ENCODE results near the gene SMIM3.

The SMIM3 gene

GRCh38 chr5:150785950-150786349, 7.4 kb downstream of the SMIM3 start:
- no peak for DNase-seq (ENCODE audit: low read depth, low spot score)
- in situ Hi-C loops (cut with HindIII; ENCODE audit: low sequenced_read_pairs): no loop called here
- H3K4me3 ChIP-seq (ENCODE audit: low read depth, low read length): no peak overlapping the region
- no peak for TF ChIP-seq CTCF (IDR thresholded peaks at IDR 0.05; ENCODE audit: low read depth, low read length)

GRCh38 chr5:150786876-150787275, 8.3 kb downstream of the SMIM3 start:
- in situ Hi-C loops (cut with HindIII; ENCODE audit: low sequenced_read_pairs): no loop called here
- DNase-seq (ENCODE audit: low read depth, low spot score): no peak
- TF ChIP-seq CTCF (IDR thresholded peaks at IDR 0.05; ENCODE audit: low read depth, low read length): no peak
- H3K4me3 ChIP-seq (ENCODE audit: low read depth, low read length): no peak overlapping the region

GRCh38 chr5:150787656-150788055, 9.1 kb downstream of the SMIM3 start:
- no peak overlapping the region for H3K4me3 ChIP-seq (ENCODE audit: low read depth, low read length)
- no peak for TF ChIP-seq CTCF (IDR thresholded peaks at IDR 0.05; ENCODE audit: low read depth, low read length)
- no peak for DNase-seq (ENCODE audit: low read depth, low spot score)
- in situ Hi-C loops (cut with HindIII; ENCODE audit: low sequenced_read_pairs): no loop called here

GRCh38 chr5:150788977-150789376, 10.4 kb downstream of the SMIM3 start:
- in situ Hi-C loops (cut with HindIII; ENCODE audit: low sequenced_read_pairs): no loop called here
- DNase-seq (ENCODE audit: low read depth, low spot score): no peak
- H3K4me3 ChIP-seq (ENCODE audit: low read depth, low read length): no peak overlapping the region
- TF ChIP-seq CTCF (IDR thresholded peaks at IDR 0.05; ENCODE audit: low read depth, low read length): no peak

- no peak for TF ChIP-seq CTCF (IDR thresholded peaks at IDR 0.05; ENCODE audit: low read depth, low read length)
- no peak overlapping the region for H3K4me3 ChIP-seq (ENCODE audit: low read depth, low read length)
- DNase-seq (ENCODE audit: low read depth, low spot score): no peak
- in situ Hi-C loops (cut with HindIII; ENCODE audit: low sequenced_read_pairs): no loop called here
These were observed 10.9 kb downstream of the SMIM3 start for GRCh38 chr5:150789450-150789849.

GRCh38 chr5:150789943-150790611, 11.5 kb downstream of the SMIM3 start:
- peak; percentile 99 for DNase-seq (ENCODE audit: low read depth, low spot score)
- TF ChIP-seq CTCF (IDR thresholded peaks at IDR 0.05; ENCODE audit: low read depth, low read length): no peak
- H3K4me3 ChIP-seq (ENCODE audit: low read depth, low read length): no peak overlapping the region
- in situ Hi-C loops (cut with HindIII; ENCODE audit: low sequenced_read_pairs): no loop called here

All from astrocyte of the spinal cord (primary cell).